NCI-H526 (cell line): ENCODE results near the gene C12orf42.

ENCODE experiments used
- DNase-seq, 2 experiments: peaks; one replicate each; lab custom pipeline; 2025; lab: John Stamatoyannopoulos, UW

The C12orf42 gene

DNA sequence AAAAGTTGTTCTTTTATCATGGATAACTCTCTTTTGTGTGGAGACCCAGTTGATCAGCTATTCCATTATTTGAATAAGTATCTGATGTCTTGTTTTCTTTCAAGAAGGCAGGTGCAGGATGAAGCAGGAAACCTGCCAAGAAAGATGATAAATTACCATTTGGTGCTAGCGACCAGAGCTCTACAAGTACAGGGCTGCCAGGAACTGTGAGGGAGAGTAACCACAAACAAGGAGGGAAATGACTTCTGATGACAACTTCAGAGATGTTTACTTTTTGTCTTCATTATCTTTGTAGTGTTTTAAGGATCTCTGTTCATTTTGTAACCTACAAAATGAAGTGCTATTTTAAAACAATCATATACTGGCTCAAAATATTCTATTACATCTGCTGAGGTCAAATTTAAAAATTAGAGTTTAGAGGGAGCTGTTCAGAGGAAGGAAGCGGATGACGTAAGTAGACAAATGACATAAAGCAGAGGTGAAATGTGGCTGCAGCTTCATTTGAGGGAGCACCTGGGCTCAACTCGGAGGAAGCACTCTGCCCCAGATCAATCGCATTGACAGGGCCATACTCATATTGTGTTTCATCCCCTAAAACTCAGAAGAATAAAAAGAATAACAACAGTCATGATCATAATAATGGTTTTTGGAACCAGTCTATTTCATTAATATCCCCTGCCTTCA lies 226.8 kb downstream of the C12orf42 start:
- DNase-seq: no peak

DNA sequence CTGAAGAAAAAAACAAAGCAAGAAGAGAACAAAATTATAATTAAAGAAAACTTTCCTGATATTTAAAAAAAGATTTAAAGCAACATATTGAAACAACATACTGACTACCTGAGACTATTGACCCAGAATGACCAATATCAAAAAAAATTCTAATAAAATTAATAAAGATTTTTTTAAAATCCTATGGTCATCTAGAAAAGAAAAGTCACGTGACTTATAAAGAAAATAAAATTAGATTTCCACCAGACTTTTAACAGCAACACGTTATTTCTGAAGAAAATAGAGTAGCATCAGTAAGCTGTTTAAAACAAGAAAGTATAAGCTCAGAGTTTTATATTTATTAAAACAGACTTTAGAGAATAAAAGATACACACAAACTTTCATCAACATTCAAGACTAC lies 238.0 kb downstream of the C12orf42 start:
- no peak for DNase-seq
